Natural killer cell treated with Interleukin-12 subunit alpha and Interleukin-12 subunit beta and Interleukin-15 and Interleukin-18, amount 100 ng/mL, for 72 hours (primary cell): ENCODE data around the gene ADORA2B. TPM values are rescaled to one million over a fixed set of nuclear protein-coding genes. Genes with fewer than 3 reads are reported as not detected.
A peak's percentile ranks its signal among the peaks of the same experiment; 100 is the strongest.

Experiments used
- ATAC-seq, 2 donors: fragments of 150-1000 bp; cut with Tn5 transposase in 1 of 2; sonication (Bioruptor Pico), chemical (Tn5 transposase) in 1 of 2; 2 replicates each; pipeline ENCODE4 v1.10.0; 2021
- DNase-seq: peaks from one replicate; pipeline ENCODE4 v3.0.0; 2022; ENCODE audit warnings: low spot score
- H3K27ac Mint-ChIP-seq, 2 donors: 1 replicate in 1 of 2; 2 replicates in 1 of 2; pipeline ENCODE4 v1.8.0; 2022; ENCODE audit warnings: mixed read lengths in 2 of 2, mild to moderate bottlenecking in 1 of 2, moderate library complexity in 1 of 2
- H3K27me3 Mint-ChIP-seq, 2 donors: 1 replicate in 1 of 2; 2 replicates in 1 of 2; pipeline ENCODE4 v1.8.0; 2022; ENCODE audit warnings: mixed read lengths in 2 of 2
- H3K36me3 Mint-ChIP-seq: one replicate; pipeline ENCODE4 v1.8.0; 2022; ENCODE audit warnings: mixed read lengths
- H3K4me1 Mint-ChIP-seq, 2 donors: 1 replicate in 1 of 2; 2 replicates in 1 of 2; pipeline ENCODE4 v1.8.0; 2022; ENCODE audit warnings: low read depth in 2 of 2, mixed read lengths in 2 of 2, mild to moderate bottlenecking in 1 of 2
- H3K4me3 Mint-ChIP-seq: one replicate; pipeline ENCODE4 v1.8.0; 2022; ENCODE audit warnings: mixed read lengths
- H3K9me3 Mint-ChIP-seq: 2 replicates; pipeline ENCODE4 v1.8.0; 2022; ENCODE audit warnings: mixed read lengths
- total RNA-seq, 2 donors: library from RNA; stranded (reverse); gene quantifications; one replicate each; pipeline ENCODE4 v1.2.3, GENCODE V29; 2022

The ADORA2B gene
- total RNA-seq, 2 donors from 2014 or later, result 0.95 to 3.2 TPM

DNA sequence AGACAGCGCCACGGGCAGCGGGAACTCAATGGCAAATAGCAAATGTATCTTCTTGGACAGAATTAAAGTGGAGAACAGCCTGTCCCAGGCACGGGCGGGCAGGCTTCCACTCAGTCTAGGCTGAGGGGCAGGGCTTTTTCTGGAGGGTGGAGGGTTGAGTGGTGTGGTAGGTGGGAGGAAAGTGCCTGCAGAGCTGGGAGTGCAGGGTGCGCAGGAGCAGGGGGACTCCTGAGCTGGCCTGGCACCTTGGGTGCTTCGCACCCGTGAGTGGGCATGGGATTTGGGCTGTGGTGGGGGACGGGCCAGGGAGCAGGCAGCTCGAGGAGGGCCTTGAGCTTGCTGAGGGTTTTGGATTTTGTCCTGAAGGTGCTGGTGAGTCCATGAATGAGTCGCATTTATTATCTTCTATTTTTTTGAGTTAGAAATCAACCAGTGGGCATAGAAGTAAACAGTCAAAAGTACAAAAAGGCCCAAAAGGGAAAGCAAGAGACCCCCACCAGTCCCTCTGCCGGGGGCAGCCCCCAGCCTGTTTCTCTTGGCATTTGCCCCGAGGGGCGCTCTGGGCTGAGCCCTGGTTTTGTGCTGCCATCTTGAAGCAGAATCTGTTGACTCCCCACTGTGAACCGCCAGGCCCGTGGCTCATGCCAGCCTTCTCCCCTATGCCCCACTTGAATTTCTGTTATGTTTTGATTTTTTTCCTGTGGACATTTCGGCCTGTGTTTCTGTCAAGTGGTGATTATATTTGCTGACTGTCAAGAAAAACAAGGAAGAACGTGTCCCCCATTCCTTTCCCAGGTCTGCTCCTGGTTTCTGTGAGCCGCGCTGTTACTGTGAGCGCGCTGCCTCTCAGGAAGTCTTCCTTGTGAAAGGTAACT is 8.2 kb downstream of the ADORA2B start:
- H3K4me1 Mint-ChIP-seq, result peaks cover 5 to 15% of the 10 kb centered on the region in 2 donors
- no peaks in the 10 kb centered on the region for H3K36me3 Mint-ChIP-seq
- peaks cover 14 to 16% of the 10 kb centered on the region in 2 donors for H3K27me3 Mint-ChIP-seq
- H3K9me3 Mint-ChIP-seq, result no peaks in the 10 kb centered on the region
- H3K27ac Mint-ChIP-seq, result no peak overlapping the region
- ATAC-seq (no peak), DNase-seq (no peak)
- no peak overlapping the region for H3K4me3 Mint-ChIP-seq

DNA sequence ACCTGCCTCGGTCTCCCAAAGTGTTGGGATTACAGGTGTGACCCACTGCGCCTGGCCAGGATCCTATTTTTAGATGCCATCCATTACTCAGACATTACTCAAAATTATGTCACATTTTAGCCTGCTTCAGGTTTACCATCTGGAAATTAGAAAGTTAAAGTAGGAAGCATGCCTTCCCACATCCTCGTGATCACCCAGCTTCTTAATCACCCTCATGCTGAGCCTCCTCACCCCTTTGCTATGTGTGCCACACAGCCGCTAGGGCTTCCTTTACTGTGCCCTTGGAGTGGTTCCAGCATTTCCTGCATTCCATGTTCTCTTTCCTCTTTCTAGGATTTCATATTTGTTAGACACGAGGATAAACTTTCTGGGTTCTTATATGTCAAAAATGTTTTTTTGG is 9.3 kb downstream of the ADORA2B start:
- Mint-ChIP-seq H3K36me3 (no peaks in the 10 kb centered on the region), H3K27ac (no peak overlapping the region), H3K4me3 (no peak overlapping the region), H3K9me3 (no peaks in the 10 kb centered on the region), H3K27me3 (peaks cover 16 to 23% of the 10 kb centered on the region in 2 donors), H3K4me1 (peaks cover 16 to 26% of the 10 kb centered on the region in 2 donors)
- ATAC-seq (no peak), DNase-seq (no peak)

DNA sequence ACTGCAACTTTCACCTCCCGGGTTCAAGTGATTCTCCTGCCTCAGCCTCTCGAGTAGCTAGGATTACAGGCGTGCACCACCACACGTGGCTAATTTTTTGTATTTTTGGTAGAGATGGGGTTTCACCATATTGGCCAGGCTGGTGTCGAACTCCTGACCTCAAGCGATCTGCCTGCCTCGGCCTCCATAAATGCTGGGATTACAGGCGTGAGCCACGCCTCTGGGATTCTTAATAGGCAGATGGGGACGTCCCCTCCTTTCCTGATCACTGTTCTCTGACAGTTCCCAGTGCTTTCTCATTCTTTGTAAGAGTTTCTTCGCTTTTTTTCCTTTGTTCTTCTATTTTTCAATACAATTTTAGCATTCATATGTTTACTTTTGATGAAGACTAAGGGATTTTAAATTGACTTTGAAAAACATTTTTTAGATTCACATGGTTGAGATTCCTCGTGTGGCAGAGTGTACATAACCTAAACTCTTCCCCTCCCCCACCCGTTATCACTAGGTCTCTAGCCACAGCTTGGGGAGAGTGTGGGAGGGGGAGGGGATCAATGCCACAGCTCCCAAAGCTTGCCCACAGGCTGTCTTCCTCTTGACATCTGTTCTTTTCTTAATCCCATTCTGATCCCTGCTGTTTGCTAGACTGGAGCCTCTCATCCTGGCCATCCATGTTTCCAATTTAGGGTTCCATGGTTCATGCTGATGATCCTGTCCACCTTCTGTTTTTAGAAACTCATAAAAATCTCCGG is 11.0 kb downstream of the ADORA2B start:
- Mint-ChIP-seq H3K4me1 (peaks cover 18 to 31% of the 10 kb centered on the region in 2 donors), H3K9me3 (no peaks in the 10 kb centered on the region), H3K27ac (no peak overlapping the region), H3K36me3 (no peaks in the 10 kb centered on the region), H3K27me3 (peaks cover 16 to 23% of the 10 kb centered on the region in 2 donors), H3K4me3 (no peak overlapping the region)
- ATAC-seq (no peak), DNase-seq (no peak)

DNA sequence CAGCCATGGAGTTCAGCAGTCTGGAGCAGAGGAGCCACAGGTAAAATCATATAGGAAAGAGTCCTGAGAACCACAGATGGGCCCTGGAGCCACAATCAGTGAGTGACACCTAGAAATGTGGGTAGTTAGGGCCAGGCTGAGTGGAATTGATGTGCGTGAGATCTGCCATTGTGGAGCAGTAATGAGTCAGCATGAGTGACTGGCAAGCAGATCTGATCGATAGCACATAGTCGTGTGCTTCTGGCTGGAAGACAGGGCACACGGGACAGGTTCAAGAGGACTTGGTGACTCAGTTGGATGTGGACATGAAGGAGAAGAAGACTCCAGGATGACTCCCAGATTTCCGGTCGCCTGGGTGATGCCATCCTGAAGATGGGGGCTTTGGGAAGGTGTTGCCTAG is 12.3 kb downstream of the ADORA2B start:
- Mint-ChIP-seq H3K4me3 (peak overlapping the region; percentile 49), H3K27me3 (peaks cover 16 to 23% of the 10 kb centered on the region in 2 donors), H3K27ac (peak overlapping the region; percentile 41 to 54), H3K4me1 (peaks cover 18 to 31% of the 10 kb centered on the region in 2 donors), H3K9me3 (no peaks in the 10 kb centered on the region), H3K36me3 (no peaks in the 10 kb centered on the region)
- ATAC-seq, result peak in 1 of 2 donors; percentile 75
- DNase-seq, result no peak

DNA sequence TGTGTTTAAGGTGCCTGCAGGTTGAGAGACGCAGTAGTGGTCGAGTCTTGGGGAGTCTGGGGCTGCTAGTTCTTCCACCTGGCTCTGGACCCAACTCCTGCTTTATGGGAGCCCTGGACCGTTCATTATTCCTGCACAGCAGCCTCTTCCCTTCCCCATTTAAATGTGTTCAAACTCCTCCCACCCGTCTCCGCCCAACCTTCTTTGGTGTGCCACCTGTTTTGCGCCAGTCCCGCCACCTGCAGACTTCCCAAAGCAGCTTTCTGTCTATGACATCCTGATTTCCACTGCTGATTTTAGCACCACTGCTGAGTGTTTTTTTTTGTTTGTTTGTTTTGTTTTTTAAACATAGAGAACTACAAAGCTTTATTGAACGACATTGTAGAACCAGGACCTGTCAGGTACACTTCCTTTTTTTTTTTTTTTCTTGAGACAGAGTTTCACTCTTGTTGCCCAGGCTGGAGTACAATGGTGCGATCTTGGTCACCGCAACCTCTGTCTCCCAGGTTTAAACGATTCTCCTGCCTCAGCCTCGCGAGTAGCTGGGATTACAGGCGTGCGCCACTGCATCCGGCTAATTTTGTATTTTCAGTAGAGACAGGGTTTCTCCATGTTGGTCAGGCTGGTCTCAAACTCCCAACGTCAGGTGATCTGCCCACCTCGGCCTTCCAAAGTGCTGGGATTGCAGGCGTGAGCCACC is 12.8 kb downstream of the ADORA2B start:
- H3K27ac Mint-ChIP-seq, result peak overlapping the region; percentile 54 to 83
- H3K4me3 Mint-ChIP-seq, result peak overlapping the region; percentile 65
- H3K9me3 Mint-ChIP-seq, result no peaks in the 10 kb centered on the region
- ATAC-seq, result no peak
- peaks cover 16 to 23% of the 10 kb centered on the region in 2 donors for H3K27me3 Mint-ChIP-seq
- H3K4me1 Mint-ChIP-seq, result peaks cover 18 to 31% of the 10 kb centered on the region in 2 donors
- H3K36me3 Mint-ChIP-seq, result no peaks in the 10 kb centered on the region
- DNase-seq, result no peak

DNA sequence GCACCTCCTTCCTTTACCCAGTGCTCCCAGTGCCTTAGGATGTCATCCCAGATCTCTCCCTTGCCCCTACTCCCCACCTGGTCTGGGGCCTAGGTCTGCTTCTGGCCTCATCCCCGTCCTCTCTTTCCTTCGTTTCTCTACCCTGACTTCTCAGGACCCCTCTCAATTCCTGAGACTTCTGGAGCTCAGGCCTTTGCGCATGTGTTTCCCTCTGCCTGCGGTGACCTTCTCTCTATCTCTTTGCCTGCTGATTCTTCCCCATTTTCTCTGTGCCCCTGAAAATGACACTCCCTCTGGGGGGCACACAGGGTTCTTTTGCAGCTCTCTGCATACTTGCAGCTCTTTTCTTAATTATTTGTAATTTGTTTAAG is 13.5 kb downstream of the ADORA2B start:
- peaks cover 18 to 31% of the 10 kb centered on the region in 2 donors for H3K4me1 Mint-ChIP-seq
- peak overlapping the region; percentile 65 for H3K4me3 Mint-ChIP-seq
- H3K27me3 Mint-ChIP-seq, result peaks cover 15 to 23% of the 10 kb centered on the region in 2 donors

DNA sequence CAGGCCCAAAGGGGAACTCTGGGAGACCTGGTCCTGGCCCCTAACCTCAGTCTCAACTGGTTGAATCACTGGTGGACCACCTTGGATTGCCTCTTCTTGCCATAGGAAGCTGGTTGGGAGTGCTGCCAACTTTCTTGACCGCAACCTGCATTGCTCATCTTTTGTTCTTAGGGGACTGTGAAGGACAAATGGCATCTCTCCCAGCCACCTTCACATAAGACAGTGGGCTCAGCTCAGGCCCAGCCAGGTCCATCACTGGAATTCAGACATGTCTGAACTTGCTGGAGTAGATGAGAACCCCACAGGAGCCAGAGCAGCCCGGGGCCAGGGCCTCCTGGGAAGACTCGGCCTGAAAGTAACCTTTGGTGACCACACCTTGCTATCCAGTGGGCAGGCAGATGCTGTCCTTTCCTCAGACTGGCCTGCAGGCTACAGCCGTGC is 18.8 kb downstream of the ADORA2B start:
- H3K4me3 Mint-ChIP-seq, result no peak overlapping the region
- no peaks in the 10 kb centered on the region for H3K9me3 Mint-ChIP-seq
- no peak for ATAC-seq
- H3K36me3 Mint-ChIP-seq, result no peaks in the 10 kb centered on the region
- no peak overlapping the region for H3K27ac Mint-ChIP-seq
- H3K27me3 Mint-ChIP-seq, result peaks cover 9 to 14% of the 10 kb centered on the region in 2 donors
- peaks cover 14 to 15% of the 10 kb centered on the region in 2 donors for H3K4me1 Mint-ChIP-seq
- DNase-seq, result no peak

More for the DNA sequence above, 13.5 kb downstream of the ADORA2B start:
- Mint-ChIP-seq H3K36me3 (no peaks in the 10 kb centered on the region), H3K27ac (peak overlapping the region; percentile 54 to 83), H3K9me3 (no peaks in the 10 kb centered on the region)
- ATAC-seq, result no peak
- no peak for DNase-seq

DNA sequence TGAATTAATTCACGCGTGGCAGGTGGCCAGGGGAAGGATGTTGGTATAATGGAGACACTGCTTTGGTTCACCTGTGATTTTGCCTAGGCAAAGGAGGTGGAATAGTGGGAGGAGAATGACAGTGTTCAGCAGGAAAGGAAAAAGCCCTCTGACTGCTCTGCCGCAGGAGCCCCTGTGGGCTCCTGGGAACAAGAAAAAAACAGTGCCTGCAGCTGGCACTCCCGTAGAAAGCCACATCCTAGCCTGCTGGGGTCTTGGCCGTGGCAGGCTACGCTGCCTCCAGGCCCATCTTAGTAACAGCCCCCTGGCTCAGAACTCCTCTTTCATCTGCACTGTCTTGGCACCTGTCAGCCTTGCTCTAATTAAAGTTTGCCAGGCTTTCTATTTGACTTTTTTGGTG is 20.6 kb downstream of the ADORA2B start:
- Mint-ChIP-seq H3K27ac (no peak overlapping the region), H3K4me1 (peaks cover 4 to 7% of the 10 kb centered on the region in 2 donors), H3K27me3 (peaks cover 16 to 23% of the 10 kb centered on the region in 2 donors), H3K4me3 (no peak overlapping the region), H3K9me3 (no peaks in the 10 kb centered on the region), H3K36me3 (no peaks in the 10 kb centered on the region)
- DNase-seq (no peak), ATAC-seq (peak in 1 of 2 donors; percentile 8)

DNA sequence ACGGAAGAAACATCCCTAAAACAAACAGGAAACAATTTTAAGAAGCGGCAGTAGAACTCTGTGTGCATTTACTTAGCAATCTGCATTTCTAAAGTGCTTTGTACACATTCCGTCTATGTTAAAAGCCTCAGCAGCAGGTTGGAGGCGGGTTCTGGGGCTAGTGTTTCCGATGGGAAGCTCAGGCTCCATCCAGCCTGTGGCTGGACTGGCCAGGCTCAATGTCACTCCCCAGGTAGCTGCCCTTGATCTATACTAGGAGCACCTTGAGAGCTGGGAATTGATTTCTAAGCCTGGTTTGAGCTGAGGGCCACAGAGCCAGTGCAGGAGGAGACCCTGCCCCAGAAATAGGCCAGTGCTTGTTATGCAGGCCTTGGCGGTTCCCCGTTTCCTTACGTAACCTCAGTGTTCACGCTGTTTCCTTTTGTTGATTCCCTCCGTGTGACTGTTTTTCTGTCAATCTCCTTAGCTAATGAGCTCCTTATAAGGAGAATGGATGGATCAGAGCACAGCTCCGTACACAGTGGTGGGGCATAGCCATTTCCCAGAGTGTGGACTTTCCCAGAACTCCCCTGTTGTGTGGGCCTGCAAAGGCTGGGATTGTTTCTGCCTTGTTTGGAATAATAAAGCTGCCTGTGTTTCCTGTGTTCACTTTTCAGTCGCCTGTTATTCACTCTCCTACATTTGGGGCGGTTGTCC is 21.4 kb downstream of the ADORA2B start:
- DNase-seq, result no peak
- Mint-ChIP-seq H3K36me3 (no peaks in the 10 kb centered on the region), H3K27ac (peak overlapping the region in 1 of 2 donors; percentile 53), H3K4me1 (peaks cover 4 to 7% of the 10 kb centered on the region in 2 donors), H3K9me3 (no peaks in the 10 kb centered on the region), H3K4me3 (peak overlapping the region; percentile 47), H3K27me3 (peaks cover 16 to 23% of the 10 kb centered on the region in 2 donors)
- no peak for ATAC-seq

DNA sequence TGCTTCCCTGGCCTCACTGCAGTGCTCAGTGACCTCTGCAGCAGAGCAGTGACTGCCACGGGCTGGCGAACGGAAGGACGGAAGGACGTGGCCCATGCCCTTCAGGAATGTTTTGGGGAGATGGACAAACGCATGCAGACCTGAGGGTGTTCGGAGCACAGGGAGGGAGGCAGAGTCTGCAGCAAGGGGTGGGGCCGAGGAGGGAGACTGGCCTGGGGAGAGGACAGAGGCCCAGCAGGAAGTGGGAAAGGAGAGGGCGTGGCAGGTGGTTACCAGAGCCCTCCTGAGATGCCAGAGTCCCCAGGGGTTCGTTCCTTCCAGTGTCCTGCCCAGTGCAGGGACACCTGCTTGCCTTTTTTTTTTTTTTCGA is 21.9 kb downstream of the ADORA2B start:
- no peak for ATAC-seq
- no peak for DNase-seq

DNA sequence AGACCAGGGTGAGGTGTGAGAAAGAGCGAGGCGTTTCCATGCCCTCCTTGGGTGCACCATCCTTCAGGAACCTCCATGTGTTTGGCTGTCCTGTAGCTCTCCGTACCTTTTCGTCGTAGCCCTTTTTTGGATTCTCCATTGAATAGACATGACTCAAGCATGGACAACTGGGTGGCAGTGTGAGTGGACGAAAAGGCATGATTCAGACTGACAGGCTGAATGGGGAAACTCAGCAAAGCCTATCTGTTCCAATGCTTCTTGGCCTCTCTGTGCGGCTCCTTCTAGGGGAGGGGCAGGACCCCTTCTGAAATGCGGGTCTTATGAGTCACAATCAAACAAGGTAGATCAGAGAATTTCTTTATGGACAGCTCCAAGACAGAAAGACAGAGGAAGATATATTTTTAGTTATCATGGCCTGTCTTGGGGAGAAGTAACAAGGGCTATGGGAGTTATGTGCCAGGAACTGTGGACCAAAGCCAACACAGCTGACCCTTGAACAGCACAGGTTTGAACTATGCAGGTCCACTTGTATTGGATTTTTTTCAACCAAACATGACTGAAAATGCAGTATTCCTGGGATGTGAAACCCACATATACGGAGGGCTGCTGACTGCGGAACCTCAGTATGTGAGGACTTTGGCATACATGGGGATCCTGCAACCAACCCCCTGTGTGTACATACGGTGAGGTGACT is 22.9 kb downstream of the ADORA2B start:
- DNase-seq (no peak), ATAC-seq (no peak)
- H3K27ac Mint-ChIP-seq, result no peak overlapping the region
- peaks cover 4 to 7% of the 10 kb centered on the region in 2 donors for H3K4me1 Mint-ChIP-seq
- H3K27me3 Mint-ChIP-seq, result peaks cover 16 to 23% of the 10 kb centered on the region in 2 donors
- H3K4me3 Mint-ChIP-seq, result no peak overlapping the region
- no peaks in the 10 kb centered on the region for H3K9me3 Mint-ChIP-seq
- H3K36me3 Mint-ChIP-seq, result no peaks in the 10 kb centered on the region

More for the DNA sequence above, 21.9 kb downstream of the ADORA2B start:
- peaks cover 4 to 7% of the 10 kb centered on the region in 2 donors for H3K4me1 Mint-ChIP-seq
- H3K27me3 Mint-ChIP-seq, result peaks cover 16 to 23% of the 10 kb centered on the region in 2 donors
- H3K4me3 Mint-ChIP-seq, result peak overlapping the region; percentile 47
- no peaks in the 10 kb centered on the region for H3K36me3 Mint-ChIP-seq
- H3K27ac Mint-ChIP-seq, result peak overlapping the region in 1 of 2 donors; percentile 53
- H3K9me3 Mint-ChIP-seq, result no peaks in the 10 kb centered on the region

DNA sequence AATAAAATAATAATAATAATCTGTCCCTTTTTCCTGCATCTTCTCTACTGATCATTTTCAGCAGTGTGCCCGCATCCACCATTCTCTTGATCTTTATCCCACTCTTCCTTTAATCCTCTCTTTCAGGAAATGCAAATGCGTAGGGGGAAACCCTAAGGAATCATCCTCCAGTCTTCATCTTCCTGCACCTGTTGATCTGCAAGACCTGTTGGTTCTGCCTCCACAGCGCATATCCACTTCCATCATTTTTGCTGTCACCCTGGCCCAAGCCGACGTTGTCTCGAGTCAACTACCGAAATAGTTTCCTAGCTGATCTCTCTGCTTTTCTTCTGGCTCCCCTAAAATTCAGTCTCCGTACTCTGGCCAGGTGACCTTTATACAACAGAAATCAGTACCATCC is 24.5 kb downstream of the ADORA2B start:
- Mint-ChIP-seq H3K27ac (peak overlapping the region in 1 of 2 donors; percentile 4), H3K27me3 (peaks cover 16 to 23% of the 10 kb centered on the region in 2 donors), H3K4me3 (no peak overlapping the region), H3K9me3 (no peaks in the 10 kb centered on the region), H3K36me3 (no peaks in the 10 kb centered on the region), H3K4me1 (peaks cover 4 to 7% of the 10 kb centered on the region in 2 donors)
- ATAC-seq (no peak), DNase-seq (no peak)
